Epithelial cell of proximal tubule (primary cell): ENCODE results near the gene ABHD16B. TPM values are rescaled to one million over a fixed set of nuclear protein-coding genes. Genes with fewer than 3 reads are reported as not detected.

Experiments used
- DNase-seq: peaks from one replicate; pipeline ENCODE4 v3.0.0-alpha.2; 2011; ENCODE audit warnings: low read depth
- H3K4me3 ChIP-seq: 2 replicates; pipeline ENCODE4 v1.5.1; 2011; ENCODE audit warnings: low read depth, mild to moderate bottlenecking, low read length
- total RNA-seq: library from RNA; depleted of rRNA; stranded (reverse); fragments of >200 nt; gene quantifications from 2 replicates; pipeline ENCODE4 v1.2.3, GENCODE V29; 2015
- TF ChIP-seq, protein P1 (sequence below): conservative IDR thresholded peaks from 2 replicates; pipeline ENCODE4 v1.5.1; 2012; ENCODE audit warnings: low read depth, mild to moderate bottlenecking, low read length

Gene ABHD16B
- total RNA-seq, 1 donor from 2014 or later, result not detected

- no peak for DNase-seq
- H3K4me3 ChIP-seq, result peak overlapping the region; percentile 52
- TF ChIP-seq, protein P1, sequence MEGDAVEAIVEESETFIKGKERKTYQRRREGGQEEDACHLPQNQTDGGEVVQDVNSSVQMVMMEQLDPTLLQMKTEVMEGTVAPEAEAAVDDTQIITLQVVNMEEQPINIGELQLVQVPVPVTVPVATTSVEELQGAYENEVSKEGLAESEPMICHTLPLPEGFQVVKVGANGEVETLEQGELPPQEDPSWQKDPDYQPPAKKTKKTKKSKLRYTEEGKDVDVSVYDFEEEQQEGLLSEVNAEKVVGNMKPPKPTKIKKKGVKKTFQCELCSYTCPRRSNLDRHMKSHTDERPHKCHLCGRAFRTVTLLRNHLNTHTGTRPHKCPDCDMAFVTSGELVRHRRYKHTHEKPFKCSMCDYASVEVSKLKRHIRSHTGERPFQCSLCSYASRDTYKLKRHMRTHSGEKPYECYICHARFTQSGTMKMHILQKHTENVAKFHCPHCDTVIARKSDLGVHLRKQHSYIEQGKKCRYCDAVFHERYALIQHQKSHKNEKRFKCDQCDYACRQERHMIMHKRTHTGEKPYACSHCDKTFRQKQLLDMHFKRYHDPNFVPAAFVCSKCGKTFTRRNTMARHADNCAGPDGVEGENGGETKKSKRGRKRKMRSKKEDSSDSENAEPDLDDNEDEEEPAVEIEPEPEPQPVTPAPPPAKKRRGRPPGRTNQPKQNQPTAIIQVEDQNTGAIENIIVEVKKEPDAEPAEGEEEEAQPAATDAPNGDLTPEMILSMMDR, result no peak
These were observed 32.7 kb downstream of the ABHD16B start for GRCh38 chr20:63893999-63894357.

DNA sequence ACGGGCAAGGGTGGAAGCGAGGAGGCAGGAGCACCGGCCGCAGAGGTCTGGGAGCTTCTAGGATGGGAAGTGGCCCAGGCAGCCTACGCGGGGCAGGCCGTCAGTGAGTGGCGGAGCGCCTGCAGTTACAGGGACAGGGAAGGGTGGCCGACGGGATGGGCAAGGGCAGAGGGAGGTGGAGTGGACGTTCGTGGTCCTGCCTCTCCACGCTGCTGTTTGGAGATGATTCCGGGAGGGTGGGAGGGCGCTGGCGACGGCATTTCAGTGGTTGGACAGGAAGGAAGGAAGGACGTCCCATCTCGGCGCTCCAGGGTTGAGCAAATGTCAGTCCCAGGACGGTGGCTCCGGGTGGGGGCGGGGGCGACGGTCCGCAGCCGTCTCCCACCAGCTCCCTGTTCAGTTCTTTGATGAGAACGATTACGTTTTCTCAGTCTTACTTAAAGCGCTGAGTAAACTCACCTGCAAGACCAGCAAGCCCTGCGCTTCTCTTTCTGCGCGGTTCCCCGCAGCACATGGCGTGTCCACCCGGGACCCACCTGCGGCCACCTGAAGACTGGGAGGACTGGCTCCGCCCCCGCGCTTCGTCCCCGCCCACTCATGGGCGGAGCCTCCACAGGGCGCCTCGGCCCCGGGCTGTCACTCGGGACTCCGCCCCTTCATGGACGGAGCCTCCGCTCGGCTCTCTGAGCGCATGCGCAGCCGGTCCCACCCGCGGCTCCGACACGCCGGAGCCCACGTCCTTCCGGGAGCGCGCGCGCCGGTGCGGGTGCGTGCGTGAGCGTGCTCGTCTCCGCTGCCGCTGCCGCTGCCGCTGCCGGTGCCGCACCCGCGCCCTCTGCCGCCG lies 33.3 kb downstream of the ABHD16B start, which contains the start of gene DNAJC5:
Gene DNAJC5 (plus strand): TSS at position 769 of the 844 bp plus-strand sequence. CDS start 33,220 bp downstream, outside the sequence.
- H3K4me3 ChIP-seq, result peak within 1 kb of the TSS; percentile 53
- no peak for DNase-seq
- TF ChIP-seq, protein P1, result no peak

GRCh38 chr20:63895202-63895951 lies 34.1 kb downstream of the ABHD16B start:
- no peak for DNase-seq
- TF ChIP-seq, protein P1, result no peak

DNA sequence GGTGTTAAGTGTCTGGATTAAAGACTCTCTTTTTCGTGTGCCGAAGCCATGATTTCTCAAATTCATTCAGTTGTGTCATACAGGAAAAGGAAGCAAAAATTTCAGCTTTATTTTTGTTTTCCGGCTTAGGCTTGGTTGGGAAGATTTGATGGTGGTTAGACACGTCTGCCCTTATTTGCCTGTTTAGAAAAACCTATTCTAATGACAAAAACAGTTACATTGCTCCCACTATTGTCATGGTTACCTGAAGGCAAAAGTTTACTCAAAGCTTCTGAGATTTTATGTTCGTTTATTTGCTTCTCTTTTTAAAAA lies 34.6 kb downstream of the ABHD16B start:
- DNase-seq, result no peak
- TF ChIP-seq, protein P1, result no peak
- H3K4me3 ChIP-seq, result peak overlapping the region; percentile 53

More at GRCh38 chr20:63895202-63895951, 34.1 kb downstream of the ABHD16B start:
- peak overlapping the region; percentile 53 for H3K4me3 ChIP-seq

DNA sequence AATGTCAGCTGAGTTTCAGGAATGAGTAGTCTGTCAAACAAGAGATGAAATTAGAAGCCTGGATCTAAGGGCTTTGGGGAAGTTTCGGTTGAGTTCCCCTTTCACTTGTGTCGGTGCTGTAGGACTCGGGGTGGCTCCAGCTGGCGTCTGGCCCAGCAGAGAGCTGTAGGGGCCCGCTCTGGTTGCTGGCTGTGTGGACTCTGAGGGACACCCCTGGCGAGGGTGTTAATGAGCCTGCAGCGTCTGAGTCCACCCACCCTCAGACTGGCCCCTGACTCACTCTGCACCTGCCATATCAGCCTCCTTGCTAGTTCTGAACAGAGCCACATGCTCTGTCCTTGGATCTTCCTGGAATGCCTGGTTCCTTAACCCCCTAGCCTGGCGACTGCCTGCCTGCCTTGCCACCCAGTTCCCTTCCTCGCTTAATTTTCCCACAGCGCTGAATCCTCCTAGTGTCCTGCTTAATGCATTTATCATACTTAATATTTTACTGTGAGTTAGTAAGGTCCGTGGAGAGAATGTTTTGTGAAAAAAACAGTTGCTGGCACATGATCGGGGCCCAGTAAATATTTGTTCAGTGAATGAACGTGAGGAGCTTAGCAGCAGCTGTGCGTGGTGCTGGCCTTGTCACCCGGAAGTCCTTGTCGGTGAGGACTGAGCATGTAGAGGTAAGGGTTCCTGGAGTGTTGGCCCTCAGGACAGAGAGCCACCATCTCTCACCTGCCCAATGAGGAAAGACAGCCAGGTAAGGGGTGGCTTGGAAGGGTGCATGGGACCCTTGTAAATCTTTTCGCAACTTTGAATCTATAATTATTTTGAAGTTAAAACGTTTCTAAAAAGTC lies 35.2 kb downstream of the ABHD16B start:
- TF ChIP-seq, protein P1, result no peak
- peak overlapping the region; percentile 53 for H3K4me3 ChIP-seq
- DNase-seq, result no peak

DNA sequence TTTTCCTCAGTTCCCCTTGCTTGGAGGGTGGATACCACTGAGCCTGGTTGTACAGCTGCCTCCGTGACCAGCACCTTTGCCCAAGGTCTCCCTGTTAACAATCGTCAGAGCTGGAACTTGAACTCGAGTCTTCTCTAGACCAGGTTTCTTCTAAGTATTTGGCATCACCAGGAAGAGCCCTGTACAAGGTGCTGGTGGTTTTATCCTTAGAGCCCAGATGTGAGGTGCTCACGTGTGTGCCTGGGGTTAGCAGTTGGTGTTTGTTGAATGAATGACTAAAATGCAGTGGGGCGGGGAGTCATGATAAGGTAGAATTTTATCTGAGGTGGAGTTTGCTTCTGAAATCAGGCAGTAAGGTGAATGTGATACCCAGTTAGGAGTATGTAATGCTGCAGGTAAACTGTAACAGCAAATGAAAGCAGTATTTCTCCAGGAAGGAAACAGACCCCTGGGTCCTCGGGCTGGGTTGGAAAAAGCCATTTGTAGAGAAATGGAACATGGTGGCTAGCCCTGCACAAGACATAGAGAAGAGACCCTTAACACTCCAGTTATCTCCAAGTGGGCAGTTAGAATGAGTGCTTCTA lies 36.8 kb downstream of the ABHD16B start:
- TF ChIP-seq, protein P1, result no peak
- H3K4me3 ChIP-seq, result no peak overlapping the region
- no peak for DNase-seq
